Measurements from ENCODE around the gene ARL5C. TPM values are rescaled to one million over a fixed set of nuclear protein-coding genes. Genes with fewer than 3 reads are reported as not detected.

Gene ARL5C
- total RNA-seq, 1 experiment from 2014 or later: not detected

- H3K9me3 ChIP-seq: no peaks in the 10 kb centered on the region
- no peaks in the 10 kb centered on the region for H3K9me3 Mint-ChIP-seq (ENCODE audit: unreplicated experiment)
- H3K27me3 ChIP-seq (replicated peaks; ENCODE audit: control insufficient read depth, insufficient read depth, low read length): no peaks in the 10 kb centered on the region
- no TSS peak for BruUV-seq (replicated peaks)
- intact Hi-C loops (cut with micrococcal nuclease; ENCODE audit: unreplicated experiment): no loop called here
- CTCF ChIA-PET: interaction anchor here (0.6 to 1.4 kb wide), 14 partner anchors 8 to 345 kb away, joined by 3 to 28 read pairs (median 4); partner anchors contain the start of gene RPL19
- no peak overlapping the region for H3K4me3 Mint-ChIP-seq (ENCODE audit: unreplicated experiment)
- no peaks in the 10 kb centered on the region for H3K36me3 Mint-ChIP-seq (ENCODE audit: insufficient read depth, unreplicated experiment)
- no peak overlapping the region for H3K27ac Mint-ChIP-seq (ENCODE audit: unreplicated experiment)
- peak; percentile 79 to 80 for DNase-seq
- no peak overlapping the region for H3K4me3 ChIP-seq (ENCODE audit: low read depth, low read length)
- peak; percentile 76 to 86 for TF ChIP-seq CTCF (IDR thresholded peaks at IDR 0.05; ENCODE audit: insufficient read depth in 1 of 2, low read depth in 1 of 2, low read length in 1 of 2, severe bottlenecking in 1 of 2, unreplicated experiment in 1 of 2)
- POLR2A ChIA-PET: interaction anchor here (0.7 kb wide), 1 partner anchor 35 kb away, joined by 12 read pairs; the partner anchor contains the start of gene RPL19
- H3K27me3 Mint-ChIP-seq (ENCODE audit: insufficient read depth, unreplicated experiment): no peaks in the 10 kb centered on the region
- H3K4me1 ChIP-seq: peaks cover 21% of the 10 kb centered on the region
- H3K4me1 Mint-ChIP-seq (ENCODE audit: low read depth, unreplicated experiment): peaks cover 23% of the 10 kb centered on the region
- no peaks in the 10 kb centered on the region for H3K36me3 ChIP-seq (ENCODE audit: control insufficient read depth, insufficient read depth, low read length)
Measured at GRCh38 chr17:39164675-39165143, 1.3 kb downstream of the ARL5C start.

GRCh38 chr17:39161962-39162361, 4.0 kb downstream of the ARL5C start:
- Mint-ChIP-seq H3K27ac (ENCODE audit: unreplicated experiment) (no peak overlapping the region), H3K27me3 (ENCODE audit: insufficient read depth, unreplicated experiment) (no peaks in the 10 kb centered on the region), H3K36me3 (ENCODE audit: insufficient read depth, unreplicated experiment) (no peaks in the 10 kb centered on the region), H3K4me3 (ENCODE audit: unreplicated experiment) (no peak overlapping the region), H3K4me1 (ENCODE audit: low read depth, unreplicated experiment) (peaks cover 19% of the 10 kb centered on the region), H3K9me3 (ENCODE audit: unreplicated experiment) (no peaks in the 10 kb centered on the region)
- POLR2A ChIA-PET: interaction anchor here (0.6 kb wide), 1 partner anchor 13 kb away, joined by 3 read pairs; no protein-coding TSS in a partner anchor
- no peaks in the 10 kb centered on the region for H3K36me3 ChIP-seq (ENCODE audit: control insufficient read depth, insufficient read depth, low read length)
- no peak overlapping the region for H3K4me3 ChIP-seq (ENCODE audit: low read depth, low read length)
- TF ChIP-seq CTCF (IDR thresholded peaks at IDR 0.05; ENCODE audit: insufficient read depth in 1 of 2, low read depth in 1 of 2, low read length in 1 of 2, severe bottlenecking in 1 of 2, unreplicated experiment in 1 of 2): no peak
- H3K4me1 ChIP-seq: peaks cover 18% of the 10 kb centered on the region
- DNase-seq: no peak
- H3K27me3 ChIP-seq (replicated peaks; ENCODE audit: control insufficient read depth, insufficient read depth, low read length): no peaks in the 10 kb centered on the region
- no TSS peak for BruUV-seq (replicated peaks)
- no peaks in the 10 kb centered on the region for H3K9me3 ChIP-seq
- CTCF ChIA-PET: interaction anchor here (0.8 kb wide), 1 partner anchor 188 kb away, joined by 3 read pairs; no protein-coding TSS in a partner anchor
- intact Hi-C loops (cut with micrococcal nuclease; ENCODE audit: unreplicated experiment): no loop called here

- H3K36me3 ChIP-seq (ENCODE audit: control insufficient read depth, insufficient read depth, low read length): no peaks in the 10 kb centered on the region
- no peaks in the 10 kb centered on the region for H3K9me3 Mint-ChIP-seq (ENCODE audit: unreplicated experiment)
- no peak for TF ChIP-seq CTCF (IDR thresholded peaks at IDR 0.05; ENCODE audit: insufficient read depth in 1 of 2, low read depth in 1 of 2, low read length in 1 of 2, severe bottlenecking in 1 of 2, unreplicated experiment in 1 of 2)
- DNase-seq: no peak
- H3K27me3 Mint-ChIP-seq (ENCODE audit: insufficient read depth, unreplicated experiment): peaks cover 2% of the 10 kb centered on the region
- ChIA-PET CTCF (no interaction called here), POLR2A (interaction anchor here (0.6 kb wide), 1 partner anchor 76 kb away, joined by 4 read pairs; no protein-coding TSS in a partner anchor)
- intact Hi-C loops (cut with micrococcal nuclease; ENCODE audit: unreplicated experiment): loop anchor here (1.0 kb wide), 1 partner anchor 13 kb away; no protein-coding TSS in a partner anchor
- H3K27me3 ChIP-seq (replicated peaks; ENCODE audit: control insufficient read depth, insufficient read depth, low read length): no peaks in the 10 kb centered on the region
- no peaks in the 10 kb centered on the region for H3K4me1 ChIP-seq
- H3K27ac Mint-ChIP-seq (ENCODE audit: unreplicated experiment): no peak overlapping the region
- H3K9me3 ChIP-seq: no peaks in the 10 kb centered on the region
- peaks cover 19% of the 10 kb centered on the region for H3K4me1 Mint-ChIP-seq (ENCODE audit: low read depth, unreplicated experiment)
- H3K36me3 Mint-ChIP-seq (ENCODE audit: insufficient read depth, unreplicated experiment): peaks cover 22% of the 10 kb centered on the region
- no peak overlapping the region for H3K4me3 Mint-ChIP-seq (ENCODE audit: unreplicated experiment)
- BruUV-seq (replicated peaks): no TSS peak
- H3K4me3 ChIP-seq (ENCODE audit: low read depth, low read length): no peak overlapping the region
Measured at GRCh38 chr17:39158623-39159022, 7.3 kb downstream of the ARL5C start.

All from Caco-2 (cell line).